Astrocyte of the spinal cord (primary cell): Measurements from ENCODE around the gene CCDC30.

ENCODE experiments used
- DNase-seq: peaks from one replicate; pipeline ENCODE4 v3.0.0; 2011; ENCODE audit warnings: low read depth, low spot score
- H3K4me3 ChIP-seq: 2 replicates; pipeline ENCODE4 v1.5.1; 2011; ENCODE audit warnings: low read depth, mild to moderate bottlenecking, low read length, moderate library complexity
- CTCF ChIP-seq: IDR thresholded peaks from 2 replicates; pipeline ENCODE4 v1.5.1; 2012; ENCODE audit warnings: low read depth, mild to moderate bottlenecking, low read length, inconsistent platforms
- in situ Hi-C: cut with HindIII; loops from 2 replicates; pipeline ENCODE4 v1.10.0; 2017; ENCODE audit warnings: low sequenced_read_pairs

The CCDC30 gene

GRCh38 chr1:42529724-42530181 lies 66.7 kb downstream of the CCDC30 start:
- no peak overlapping the region for H3K4me3 ChIP-seq

GRCh38 chr1:42531043-42531442 lies 68.0 kb downstream of the CCDC30 start:
- DNase-seq = no peak
- no peak overlapping the region for H3K4me3 ChIP-seq
- TF ChIP-seq CTCF = no peak
- in situ Hi-C loops = no loop called here

More at GRCh38 chr1:42529724-42530181, 66.7 kb downstream of the CCDC30 start:
- TF ChIP-seq CTCF = no peak
- DNase-seq = peak; percentile 25
- in situ Hi-C loops = no loop called here

- DNase-seq = no peak
- no peak for TF ChIP-seq CTCF
- H3K4me3 ChIP-seq = no peak overlapping the region
- in situ Hi-C loops = no loop called here
Measured at GRCh38 chr1:42533101-42533863, 70.2 kb downstream of the CCDC30 start.

GRCh38 chr1:42541104-42541503 lies 78.0 kb downstream of the CCDC30 start:
- H3K4me3 ChIP-seq = no peak overlapping the region
- no peak for DNase-seq
- TF ChIP-seq CTCF = no peak
- in situ Hi-C loops = no loop called here

GRCh38 chr1:42551180-42551579 lies 88.1 kb downstream of the CCDC30 start:
- H3K4me3 ChIP-seq = no peak overlapping the region
- in situ Hi-C loops = no loop called here
- no peak for DNase-seq
- TF ChIP-seq CTCF = no peak

- in situ Hi-C loops = no loop called here
- no peak overlapping the region for H3K4me3 ChIP-seq
Measured at GRCh38 chr1:42551590-42551989, 88.5 kb downstream of the CCDC30 start.

More at GRCh38 chr1:42551590-42551989, 88.5 kb downstream of the CCDC30 start:
- TF ChIP-seq CTCF = no peak
- DNase-seq = no peak
